Left forelimb (tissue), 1 donor: Measurements from ENCODE around the gene MCHR1.
"Not testable (repeated sequence)": the region's sequence is repeated elsewhere in the genome, so short reads cannot be mapped to it uniquely, and the experiment has no call there.

ENCODE experiments used
- DNase-seq: peaks from one replicate; pipeline ENCODE4 v3.0.0-alpha.2; 2018; ENCODE audit warnings: low spot score

MCHR1 gene

DNA sequence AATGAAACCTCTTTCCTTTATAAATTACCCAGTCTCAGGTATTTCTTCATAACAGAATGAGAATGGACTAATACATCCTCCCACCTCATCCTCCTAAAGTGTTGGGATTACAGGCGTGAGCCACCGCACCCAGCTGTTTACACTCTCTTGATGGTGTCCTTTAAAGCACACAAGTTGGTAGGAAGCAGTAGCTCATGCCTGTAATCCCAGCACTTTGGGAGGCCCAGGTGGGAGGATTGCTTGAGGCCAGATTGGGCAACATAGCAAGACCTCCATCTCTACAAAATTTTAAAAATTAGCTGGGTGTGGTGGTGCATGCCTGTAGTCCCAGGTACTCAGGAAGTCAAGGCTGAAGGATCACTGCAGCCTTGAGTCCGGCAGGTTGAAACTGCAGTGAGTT, 23.3 kb upstream of the MCHR1 start:
- DNase-seq: not testable (repeated sequence)

DNA sequence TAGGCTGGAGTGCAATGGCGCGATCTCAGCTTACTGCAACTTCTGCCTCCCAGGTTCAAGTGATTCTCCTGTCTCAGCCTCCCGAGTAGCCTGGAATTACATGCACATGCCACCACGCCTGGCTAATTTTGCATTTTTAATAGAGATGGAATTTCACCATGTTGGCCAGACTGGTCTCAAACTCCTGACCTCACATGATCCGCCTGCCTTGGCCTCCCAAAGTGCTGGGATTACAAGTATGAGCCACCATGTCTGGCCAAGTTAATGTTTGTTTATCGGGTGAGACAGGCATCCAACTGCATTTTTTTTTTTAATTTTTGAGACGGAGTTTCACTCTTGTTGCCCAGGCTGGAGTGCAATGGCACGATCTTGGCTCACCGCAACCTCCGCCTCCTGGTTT, 22.6 kb upstream of the MCHR1 start:
- DNase-seq: not testable (repeated sequence)

DNA sequence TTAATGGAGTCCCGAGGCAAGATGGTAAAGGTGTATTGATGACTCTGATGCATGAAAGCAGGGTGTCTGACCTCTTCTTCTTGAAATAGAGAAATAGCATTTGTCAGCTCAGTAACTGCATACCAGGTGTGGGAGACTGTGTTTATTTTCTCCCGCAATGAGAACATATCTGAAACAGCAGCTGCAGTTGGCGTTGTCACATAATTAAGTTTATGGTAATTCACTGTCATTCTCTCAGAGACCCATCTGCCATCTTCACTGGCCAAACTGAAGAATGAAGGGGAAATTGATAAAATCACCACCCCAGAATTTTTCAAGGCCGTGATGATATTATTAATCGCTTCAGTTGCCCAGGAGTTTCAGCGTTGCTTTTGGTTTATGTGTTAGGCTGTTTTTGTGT, 20.1 kb upstream of the MCHR1 start:
- DNase-seq: no peak

DNA sequence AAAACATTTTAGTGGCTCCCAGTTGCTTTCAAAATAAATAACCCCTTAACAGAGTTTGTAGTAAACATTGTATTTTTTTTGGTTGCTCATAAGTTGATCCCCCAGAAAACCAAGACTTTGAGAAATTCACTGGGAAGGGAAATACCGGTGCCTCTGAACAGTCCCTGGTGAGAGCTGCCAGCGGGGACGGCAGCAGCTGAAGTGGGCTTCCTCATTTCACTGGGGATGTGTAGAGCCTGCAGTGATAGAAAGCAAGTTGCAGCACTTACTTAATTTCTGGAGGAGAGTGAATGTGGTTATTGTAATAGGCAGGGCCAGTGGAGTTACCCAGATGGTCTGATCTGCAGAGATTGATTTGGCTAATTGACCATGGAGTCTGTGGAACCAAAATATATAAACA, 18.6 kb upstream of the MCHR1 start:
- DNase-seq: no peak

DNA sequence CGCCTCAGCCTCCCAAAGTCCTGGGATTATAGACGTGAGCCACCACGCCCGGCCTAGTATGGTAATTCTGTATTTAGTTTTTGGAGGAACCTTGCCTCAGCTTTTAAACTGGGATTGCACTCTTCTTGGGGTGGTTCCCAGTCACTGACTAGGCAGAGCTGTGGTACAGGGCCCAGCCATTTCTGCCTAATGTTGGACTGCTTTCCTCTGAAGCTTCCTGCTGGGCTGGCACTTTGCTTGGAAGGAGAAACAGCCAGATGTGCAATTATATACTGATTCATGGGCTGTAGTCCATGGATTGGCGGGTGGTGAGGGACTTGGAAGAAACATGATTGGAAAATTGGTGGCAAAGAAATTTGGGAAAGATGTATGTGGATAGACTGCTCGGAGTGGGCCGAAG, 17.6 kb upstream of the MCHR1 start:
- DNase-seq: no peak

DNA sequence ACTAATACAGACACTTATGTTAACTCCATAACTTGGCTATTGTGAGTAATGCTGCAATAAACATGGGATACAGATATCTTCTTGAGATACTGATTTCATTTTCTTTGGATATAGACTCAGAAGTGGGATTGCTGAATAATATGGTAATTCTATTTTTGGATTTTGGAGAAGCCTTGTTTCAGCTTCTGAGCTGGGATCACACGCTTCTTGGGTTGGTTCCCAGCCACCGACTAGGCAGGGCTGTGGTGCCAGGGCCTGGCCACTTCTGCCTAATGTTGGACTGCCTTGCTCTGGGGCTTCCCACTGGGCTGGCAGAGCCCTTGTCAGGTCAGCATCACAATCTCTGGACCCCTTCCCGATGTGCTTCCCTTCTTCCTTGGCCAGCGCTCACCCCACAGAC, 14.0 kb upstream of the MCHR1 start:
- no peak for DNase-seq

DNA sequence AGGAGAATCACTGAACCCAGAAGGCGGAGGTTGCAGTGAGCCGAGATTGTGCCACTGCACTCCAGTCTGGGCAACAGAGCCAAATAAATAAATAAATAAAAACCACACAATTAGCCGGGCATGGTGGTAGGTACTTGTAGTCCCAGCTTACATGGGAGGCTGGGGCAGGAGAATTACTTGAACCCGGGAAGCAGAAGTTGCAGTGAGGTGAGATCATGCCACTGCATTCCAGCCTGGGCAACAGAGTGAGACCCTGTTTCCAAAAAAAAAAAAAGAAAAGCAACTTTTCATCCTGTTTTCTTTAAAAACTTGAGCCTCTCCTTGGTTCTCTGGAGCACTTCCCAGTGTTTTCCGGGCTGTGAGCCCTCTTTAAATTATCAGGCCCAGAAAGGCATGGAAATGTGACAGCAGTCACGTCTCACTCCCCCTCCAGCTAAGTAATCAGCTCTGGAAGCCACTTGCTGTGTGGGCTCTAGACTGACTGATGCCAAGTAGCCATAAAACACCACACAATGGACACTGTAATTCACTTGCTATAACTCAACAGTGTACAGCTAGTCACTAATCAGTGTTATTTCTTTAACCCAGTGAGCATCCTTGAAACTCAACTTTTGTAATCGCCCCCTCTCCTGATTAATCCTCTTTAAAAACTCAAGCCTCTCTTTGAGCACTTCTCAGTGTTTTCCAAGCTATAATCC, 13.0 kb upstream of the MCHR1 start:
- DNase-seq: no peak

DNA sequence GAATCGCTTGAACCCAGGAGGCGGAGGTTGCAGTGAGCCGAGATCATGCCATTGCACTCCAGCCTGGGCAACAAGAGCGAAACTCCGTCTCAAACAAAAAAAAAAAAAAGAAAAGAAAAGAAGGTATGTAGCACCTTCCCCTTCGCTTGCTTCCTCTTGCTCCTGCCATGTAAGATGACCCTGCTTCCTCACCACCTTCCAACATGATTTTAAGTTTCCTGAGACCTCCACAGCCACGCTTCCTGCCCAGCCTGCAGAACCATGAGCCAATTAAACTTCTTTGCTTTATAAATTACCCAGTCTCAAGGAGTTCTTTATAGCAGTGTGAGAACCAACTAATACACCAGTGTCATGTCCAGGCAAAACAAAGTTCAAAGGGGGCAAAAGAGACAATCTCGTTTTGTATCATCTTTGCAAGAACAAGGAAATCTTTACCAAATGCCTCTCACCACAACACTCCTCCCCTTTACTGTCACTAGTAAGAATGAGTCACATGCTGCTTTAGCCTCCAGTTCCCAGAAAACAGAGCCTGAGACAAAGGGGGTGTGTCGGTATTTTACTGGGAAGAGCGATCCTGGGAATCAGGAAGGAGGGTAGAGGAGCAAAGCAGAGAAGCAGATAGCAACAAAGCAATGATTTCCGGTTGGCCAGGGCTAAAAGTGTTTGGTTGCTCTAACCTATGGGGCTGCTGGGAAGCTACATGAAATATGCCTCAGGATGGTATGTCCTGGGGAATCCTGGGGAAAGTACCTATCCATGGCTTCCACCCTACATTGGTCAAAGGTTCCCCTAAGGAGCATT, 10.5 kb upstream of the MCHR1 start:
- no peak for DNase-seq

DNA sequence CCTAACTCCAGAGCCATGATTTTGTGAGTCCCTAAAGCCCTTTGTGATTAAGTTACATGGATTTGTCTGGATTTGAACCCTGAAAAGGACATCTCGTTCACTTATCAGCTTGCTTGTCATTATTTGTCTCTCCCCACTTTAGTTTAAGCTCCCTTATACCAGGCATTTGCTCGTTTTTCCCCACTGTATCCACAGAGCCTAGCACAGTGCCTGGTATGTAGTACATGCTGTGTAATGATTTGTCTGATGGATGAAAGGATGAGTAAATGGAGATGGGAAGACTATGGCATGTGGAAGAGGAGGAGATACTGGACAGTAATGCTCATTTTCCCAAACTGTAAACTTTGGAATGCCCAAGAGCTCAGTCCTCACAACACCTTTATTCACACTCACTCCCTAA, 9.2 kb upstream of the MCHR1 start:
- no peak for DNase-seq

DNA sequence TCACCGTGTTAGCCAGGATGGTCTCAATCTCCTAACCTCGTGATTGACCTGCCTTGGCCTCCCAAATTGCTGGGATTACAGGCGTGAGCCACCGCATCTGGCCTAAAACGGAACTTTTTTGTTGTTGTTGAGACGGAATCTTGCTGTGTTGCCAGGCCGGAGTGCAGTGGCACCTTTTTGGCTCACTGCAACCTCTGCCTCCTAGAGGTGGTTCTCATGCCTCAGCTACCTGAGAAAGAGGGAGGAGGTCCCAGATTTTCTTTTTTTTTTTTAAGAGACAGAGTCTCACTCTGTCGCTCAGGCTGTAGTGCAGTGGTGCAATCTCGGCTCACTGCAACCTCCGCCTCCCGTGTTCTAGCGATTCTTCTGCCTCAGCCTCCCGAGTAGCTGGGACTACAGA, 7.9 kb upstream of the MCHR1 start:
- no peak for DNase-seq

DNA sequence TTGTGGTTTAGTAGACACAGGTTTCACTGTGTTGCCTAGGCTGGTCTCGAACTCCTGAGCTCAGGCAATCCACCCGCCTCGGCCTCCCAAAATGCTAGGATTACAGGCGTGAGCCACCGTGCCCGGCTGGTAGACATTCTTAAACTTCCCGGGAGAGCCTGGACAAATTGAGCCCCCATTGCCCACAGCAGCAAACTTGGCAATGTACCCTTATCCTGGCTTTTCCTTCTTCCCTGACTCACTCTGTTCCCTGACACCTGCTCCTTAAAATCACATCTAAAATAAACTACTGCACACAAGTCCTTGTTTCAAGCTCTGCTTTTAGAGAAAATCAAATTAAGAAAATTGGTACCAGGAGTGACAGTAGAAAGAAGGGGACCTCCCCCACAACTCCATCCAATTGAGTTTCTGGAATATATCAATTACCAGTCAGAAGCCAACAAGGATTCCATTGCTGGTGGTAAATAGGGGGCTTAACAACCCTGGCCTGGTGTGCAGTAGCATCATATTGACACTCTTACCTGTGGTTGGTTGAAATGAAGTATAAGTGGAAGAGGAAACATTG, 7.4 kb upstream of the MCHR1 start:
- no peak for DNase-seq

DNA sequence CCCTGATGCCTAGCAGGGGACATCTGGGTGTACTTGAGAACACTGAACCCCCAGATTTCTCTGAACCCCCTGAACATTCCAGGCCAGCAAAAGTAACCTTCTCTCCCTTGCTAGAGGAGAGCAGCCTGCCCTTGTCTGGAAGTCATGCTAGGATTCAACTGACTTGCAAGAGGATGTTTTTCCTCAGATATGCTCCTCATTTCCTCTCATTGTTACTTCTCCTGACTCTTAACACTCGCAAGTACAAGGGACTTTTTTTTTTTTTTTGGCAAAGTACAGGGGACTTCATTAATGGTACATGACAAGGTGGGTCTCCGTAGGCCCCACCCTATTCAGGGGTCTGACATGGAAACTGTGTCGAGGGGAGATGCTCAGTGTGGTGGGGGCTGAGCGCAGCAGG, 6.3 kb upstream of the MCHR1 start:
- DNase-seq: no peak

DNA sequence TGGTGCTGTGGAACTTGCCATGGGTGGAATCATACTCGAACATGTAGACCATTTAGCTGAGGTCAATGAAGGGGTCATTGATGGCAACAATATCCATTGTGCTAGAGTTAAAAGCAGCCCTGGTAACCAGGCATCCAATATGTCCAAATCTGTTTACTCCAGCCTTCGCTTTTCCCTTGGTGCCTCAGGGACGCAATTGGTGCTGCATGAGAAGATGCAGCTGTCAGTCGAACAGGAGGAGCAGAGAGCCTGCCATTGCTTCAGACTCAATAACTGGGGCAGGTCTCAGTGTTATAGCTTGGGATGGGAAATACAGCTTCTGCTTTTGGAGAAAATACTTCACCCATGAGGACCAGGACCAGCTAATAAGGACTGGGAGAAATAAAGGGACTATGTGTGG, 5.0 kb upstream of the MCHR1 start:
- DNase-seq: no peak

DNA sequence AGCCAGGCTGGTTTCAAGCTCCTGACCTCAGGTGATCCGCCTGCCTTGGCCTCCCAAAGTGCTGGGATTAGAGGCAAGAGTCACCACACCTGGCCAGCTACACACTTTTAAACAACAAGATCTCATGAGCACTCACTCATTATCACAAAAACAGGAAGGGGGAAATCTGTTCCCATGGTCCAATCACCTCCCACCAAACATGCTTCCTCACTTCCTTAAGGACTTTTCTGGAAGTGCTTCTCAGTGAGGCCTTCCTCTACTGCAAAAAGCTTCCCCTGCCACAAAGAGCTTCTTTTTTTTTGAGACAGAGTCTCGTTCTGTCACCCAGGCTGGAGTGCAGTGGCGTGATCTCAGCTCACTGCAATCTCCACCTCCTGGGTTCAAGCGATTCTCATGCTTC, 3.1 kb upstream of the MCHR1 start:
- DNase-seq: not testable (repeated sequence)

DNA sequence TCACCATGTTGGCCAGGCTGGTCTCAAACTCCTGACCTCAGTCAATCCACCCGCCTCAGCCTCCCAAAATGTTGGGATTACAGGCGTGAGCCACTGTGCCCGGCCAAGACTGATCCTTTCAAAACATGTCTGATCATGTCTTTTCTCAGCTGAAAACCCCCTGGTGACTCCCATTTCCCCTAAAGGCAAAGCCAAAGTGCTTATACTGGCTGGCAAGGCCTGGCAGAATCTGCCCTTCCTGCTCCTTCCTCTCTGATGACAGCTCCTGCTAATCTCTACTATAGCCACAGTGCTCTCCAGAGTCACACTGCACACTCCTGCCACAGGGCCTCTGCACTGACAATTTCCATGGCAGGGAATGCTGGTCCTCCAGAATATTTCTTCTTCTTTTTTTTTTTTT, 2.6 kb upstream of the MCHR1 start:
- DNase-seq: no peak

DNA sequence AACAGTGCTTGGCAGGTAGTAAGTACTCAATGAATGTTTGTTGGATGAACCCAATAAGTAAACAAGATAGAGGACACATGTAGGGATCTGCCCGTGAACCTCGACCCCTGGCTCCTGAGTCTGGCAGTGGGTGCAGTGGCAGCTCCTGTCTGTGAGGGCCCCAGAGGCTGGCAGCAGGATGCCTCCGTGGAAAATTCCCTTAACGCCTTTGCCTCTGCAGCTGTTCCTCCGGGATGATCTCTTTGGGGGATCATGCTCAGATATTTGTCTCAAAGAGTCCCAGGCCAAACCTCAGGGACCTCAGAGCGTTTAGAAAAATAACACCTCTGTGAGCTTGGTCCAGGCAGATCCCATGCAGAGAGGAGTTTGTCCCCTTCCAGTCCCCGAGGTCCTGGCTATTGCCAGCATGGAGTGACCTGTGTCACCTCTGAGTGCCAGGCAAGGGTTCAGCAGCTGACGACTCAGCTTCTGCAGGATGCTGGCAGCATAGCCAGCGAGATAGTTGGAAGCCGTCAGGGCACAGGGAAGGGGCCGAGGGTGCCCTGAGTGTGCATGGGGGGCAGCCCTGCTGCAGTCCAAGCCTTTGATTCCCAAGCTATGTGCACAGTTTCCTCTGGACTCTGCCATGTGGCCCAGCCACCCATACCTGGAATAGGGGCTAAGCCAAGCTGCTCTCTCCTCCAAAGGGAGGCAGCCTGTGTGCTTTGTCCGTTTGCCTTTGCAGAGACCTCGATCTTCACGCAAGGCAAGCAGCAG, 613 bp upstream of the MCHR1 start:
- no peak for DNase-seq

DNA sequence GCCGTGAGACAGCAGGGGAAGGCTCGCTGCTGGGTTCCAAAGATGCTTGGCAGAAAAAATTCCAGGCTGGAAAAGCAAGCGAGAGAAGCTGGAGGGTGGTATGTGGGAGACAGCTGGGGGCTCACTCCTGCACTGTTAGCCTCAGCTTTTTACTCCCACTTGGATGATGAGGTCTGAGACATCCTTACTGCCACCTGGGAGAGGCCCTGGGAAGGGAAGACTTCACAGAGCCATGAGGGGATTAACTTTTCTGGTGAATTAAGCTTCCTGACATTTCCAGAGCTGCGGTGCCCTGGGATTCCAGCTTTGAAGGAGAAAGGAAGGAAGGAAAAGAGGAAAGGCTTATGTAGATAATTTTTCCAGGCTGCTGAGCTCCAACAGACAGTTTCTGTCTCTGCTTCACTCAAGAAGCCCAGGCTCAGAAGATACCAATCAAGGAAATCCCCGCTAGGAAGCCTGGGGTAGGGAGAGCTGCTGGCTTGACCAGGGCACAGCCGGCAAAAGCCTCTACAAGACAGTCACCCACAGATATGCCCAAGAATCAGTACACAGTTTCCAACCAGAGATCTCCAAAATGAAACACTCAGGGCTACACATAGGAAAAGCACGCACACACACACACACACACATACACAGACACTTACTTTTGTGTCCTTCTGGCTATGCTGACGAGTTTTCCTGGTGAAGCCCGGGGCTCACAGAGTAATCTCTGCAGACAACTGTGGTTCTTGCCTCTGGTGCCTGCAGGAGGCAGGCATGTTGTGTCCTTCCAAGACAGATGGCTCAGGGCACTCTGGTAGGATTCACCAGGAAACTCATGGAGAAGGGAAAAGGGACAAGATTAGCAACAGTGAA, 907 bp downstream of the MCHR1 start:
- no peak for DNase-seq

DNA sequence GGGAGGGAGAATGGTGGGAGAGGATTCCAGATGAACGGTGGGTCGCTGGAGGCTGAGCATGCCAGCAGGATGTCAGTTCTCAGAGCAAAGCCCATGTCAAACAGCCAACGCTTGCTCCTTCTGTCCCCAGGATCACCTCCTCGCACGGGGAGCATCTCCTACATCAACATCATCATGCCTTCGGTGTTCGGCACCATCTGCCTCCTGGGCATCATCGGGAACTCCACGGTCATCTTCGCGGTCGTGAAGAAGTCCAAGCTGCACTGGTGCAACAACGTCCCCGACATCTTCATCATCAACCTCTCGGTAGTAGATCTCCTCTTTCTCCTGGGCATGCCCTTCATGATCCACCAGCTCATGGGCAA, 1.5 kb downstream of the MCHR1 start:
- DNase-seq: no peak

DNA sequence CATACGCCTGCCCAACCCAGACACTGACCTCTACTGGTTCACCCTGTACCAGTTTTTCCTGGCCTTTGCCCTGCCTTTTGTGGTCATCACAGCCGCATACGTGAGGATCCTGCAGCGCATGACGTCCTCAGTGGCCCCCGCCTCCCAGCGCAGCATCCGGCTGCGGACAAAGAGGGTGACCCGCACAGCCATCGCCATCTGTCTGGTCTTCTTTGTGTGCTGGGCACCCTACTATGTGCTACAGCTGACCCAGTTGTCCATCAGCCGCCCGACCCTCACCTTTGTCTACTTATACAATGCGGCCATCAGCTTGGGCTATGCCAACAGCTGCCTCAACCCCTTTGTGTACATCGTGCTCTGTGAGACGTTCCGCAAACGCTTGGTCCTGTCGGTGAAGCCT, 2.2 kb downstream of the MCHR1 start:
- DNase-seq: no peak

DNA sequence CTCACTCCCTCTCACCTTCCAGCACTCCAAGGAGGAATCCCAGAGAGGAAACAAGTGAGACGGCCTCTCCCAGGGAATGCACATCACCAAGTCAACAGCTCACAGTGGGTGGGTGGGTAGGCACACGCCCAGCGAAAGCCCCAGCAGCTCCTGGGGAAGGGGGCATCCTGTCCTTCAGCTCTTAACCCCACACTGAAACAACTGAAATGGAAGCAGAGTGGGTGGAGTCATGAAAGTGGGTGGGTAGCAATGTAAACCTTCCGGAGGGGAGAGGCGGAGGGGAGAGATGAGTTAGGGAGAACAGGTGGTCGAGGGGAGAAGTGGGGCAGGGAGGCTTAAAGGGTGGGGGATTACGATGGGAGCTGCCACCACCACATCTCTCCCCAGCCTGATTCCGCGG, 5.4 kb downstream of the MCHR1 start:
- DNase-seq: no peak

DNA sequence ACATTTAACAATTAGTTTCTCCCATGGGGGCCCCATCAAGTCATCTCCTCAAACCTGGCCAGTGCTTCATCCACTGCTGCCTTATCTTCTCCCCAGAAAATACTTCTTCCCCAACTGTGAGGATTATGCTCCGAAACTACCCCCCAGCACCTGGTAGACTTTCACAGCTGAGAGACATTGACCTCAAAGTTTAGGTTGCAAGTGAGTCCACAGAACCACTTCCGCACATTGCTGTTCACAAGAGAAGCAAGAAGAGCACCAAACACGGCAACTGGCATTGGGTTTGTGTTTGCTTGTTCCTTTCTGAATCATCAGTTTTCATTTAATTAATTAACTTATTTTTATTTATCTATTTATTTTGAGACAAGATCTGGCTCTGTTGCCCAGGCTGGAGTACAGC, 6.1 kb downstream of the MCHR1 start:
- DNase-seq: no peak

DNA sequence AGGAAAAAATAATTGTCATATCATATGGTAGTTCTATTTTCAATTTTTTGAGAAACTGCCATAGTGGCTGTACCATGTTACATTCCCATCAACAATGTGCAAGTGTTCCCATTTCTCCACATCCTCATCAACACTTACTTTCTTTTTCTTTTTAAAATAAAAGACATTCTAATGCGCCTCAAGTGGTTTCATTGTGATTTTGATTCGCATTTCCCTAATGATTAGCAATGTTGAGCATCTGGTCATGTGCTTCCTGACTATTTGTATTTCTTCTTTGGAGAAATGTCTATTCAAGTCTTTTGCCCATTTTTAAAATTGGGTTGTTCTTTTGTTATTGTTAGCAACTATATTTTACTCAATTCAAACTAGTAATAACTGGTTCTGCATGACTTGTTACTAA, 8.4 kb downstream of the MCHR1 start:
- no peak for DNase-seq
